CD4-positive, alpha-beta T cell treated with Interleukin-1 beta for 1 hour (primary cell): ENCODE measurements around the gene ZBED3.
A peak's percentile ranks its signal among the peaks of the same experiment; 100 is the strongest.

Experiments used
- DNase-seq, 2 donors: peaks; one replicate each; pipeline ENCODE4 v3.0.0-alpha.2; 2020 to 2022

Gene ZBED3

GRCh38 chr5:77076961-77077828, 9.9 kb downstream of the ZBED3 start:
- DNase-seq, result peak; percentile 55 to 60

GRCh38 chr5:77074745-77075144, 12.3 kb downstream of the ZBED3 start:
- DNase-seq, result no peak

- no peak for DNase-seq
Observed at GRCh38 chr5:77073667-77074066, 13.4 kb downstream of the ZBED3 start.

GRCh38 chr5:77066823-77067442, 20.2 kb downstream of the ZBED3 start:
- no peak for DNase-seq

GRCh38 chr5:77066184-77066583, 20.9 kb downstream of the ZBED3 start:
- DNase-seq, result no peak

- no peak for DNase-seq
Observed at GRCh38 chr5:77065256-77065655, 21.8 kb downstream of the ZBED3 start.

GRCh38 chr5:77064040-77064439, 23.0 kb downstream of the ZBED3 start:
- no peak for DNase-seq

GRCh38 chr5:77046416-77047073, 40.5 kb downstream of the ZBED3 start:
- DNase-seq, result no peak

GRCh38 chr5:77035950-77036349, 51.1 kb downstream of the ZBED3 start:
- DNase-seq, result no peak

GRCh38 chr5:77033338-77033737, 53.7 kb downstream of the ZBED3 start:
- DNase-seq, result no peak

GRCh38 chr5:77032635-77033034, 54.5 kb downstream of the ZBED3 start:
- no peak for DNase-seq

GRCh38 chr5:77031891-77032290, 55.2 kb downstream of the ZBED3 start:
- no peak for DNase-seq

GRCh38 chr5:77030097-77031071, 56.7 kb downstream of the ZBED3 start, which contains the start of gene AGGF1:
AGGF1 (plus strand) TSS chr5:77030404; CDS start chr5:77030767, 363 bp downstream.
- DNase-seq, result peak; percentile 87 to 88

GRCh38 chr5:77029376-77029885, 57.7 kb downstream of the ZBED3 start:
- no peak for DNase-seq

GRCh38 chr5:77028631-77029375, 58.3 kb downstream of the ZBED3 start:
- DNase-seq, result no peak

GRCh38 chr5:77024490-77024889, 62.6 kb downstream of the ZBED3 start:
- no peak for DNase-seq

GRCh38 chr5:77022511-77023417, 64.3 kb downstream of the ZBED3 start:
- DNase-seq, result no peak
